CD4-positive, alpha-beta T cell treated with Interleukin-6 at 100 ng/mL for 8 hours (primary cell): ENCODE data around the gene VAV1.
"Not testable (repeated sequence)": the region's sequence is repeated elsewhere in the genome, so short reads cannot be mapped to it uniquely, and the experiment has no call there.

Experiments
- DNase-seq: peaks from one replicate; pipeline ENCODE4 v3.0.0-alpha.2; 2020; ENCODE audit warnings: mixed read lengths, low spot score

Gene VAV1

DNA sequence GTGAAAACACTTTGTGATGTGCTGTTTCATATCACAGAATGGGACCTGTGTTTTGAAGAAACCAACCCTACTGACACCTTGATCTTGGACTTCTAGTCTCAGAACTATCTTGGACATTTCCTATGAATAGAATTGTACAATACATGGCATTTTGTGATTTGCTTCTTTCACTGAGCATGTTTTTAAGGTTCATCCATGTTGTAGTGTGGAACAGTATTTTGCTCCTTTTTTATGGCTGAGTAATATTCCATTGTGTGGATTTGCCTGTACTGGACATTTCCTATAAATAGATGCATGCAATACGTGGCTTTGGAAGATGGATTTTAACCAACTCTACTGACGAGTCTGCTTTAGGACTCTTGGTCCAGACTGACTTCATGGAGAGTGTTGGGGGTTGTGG is 46.8 kb downstream of the VAV1 start:
- no peak for DNase-seq

DNA sequence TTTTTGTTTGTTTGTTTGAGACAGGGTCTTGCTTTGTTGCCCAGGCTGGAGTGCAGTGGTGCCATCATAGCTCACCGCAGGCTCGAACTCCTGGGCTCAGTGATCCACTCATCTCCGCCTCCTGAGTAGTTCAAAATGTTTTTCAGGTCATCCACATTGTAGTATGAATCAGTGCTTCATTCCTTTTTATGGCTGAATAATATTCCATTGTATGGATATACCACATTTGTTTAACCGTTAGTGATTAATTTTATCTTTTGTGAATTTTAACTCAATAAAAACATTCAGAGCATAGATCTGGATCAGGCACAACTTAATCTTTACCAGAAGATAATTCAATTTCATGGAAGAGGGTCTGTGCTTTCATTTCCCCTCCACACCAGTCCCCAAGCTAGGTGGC is 47.7 kb downstream of the VAV1 start:
- DNase-seq: no peak

- DNase-seq: no peak
These were observed 49.3 kb downstream of the VAV1 start for GRCh38 chr19:6821639-6822310.

- no peak for DNase-seq
These were observed 49.8 kb downstream of the VAV1 start for GRCh38 chr19:6822311-6822670.

- no peak for DNase-seq
These were observed 52.7 kb downstream of the VAV1 start for GRCh38 chr19:6825076-6825774.

- no peak for DNase-seq
These were observed 53.9 kb downstream of the VAV1 start for GRCh38 chr19:6826281-6826920.

GRCh38 chr19:6828306-6828697 is 55.8 kb downstream of the VAV1 start:
- DNase-seq: no peak

DNA sequence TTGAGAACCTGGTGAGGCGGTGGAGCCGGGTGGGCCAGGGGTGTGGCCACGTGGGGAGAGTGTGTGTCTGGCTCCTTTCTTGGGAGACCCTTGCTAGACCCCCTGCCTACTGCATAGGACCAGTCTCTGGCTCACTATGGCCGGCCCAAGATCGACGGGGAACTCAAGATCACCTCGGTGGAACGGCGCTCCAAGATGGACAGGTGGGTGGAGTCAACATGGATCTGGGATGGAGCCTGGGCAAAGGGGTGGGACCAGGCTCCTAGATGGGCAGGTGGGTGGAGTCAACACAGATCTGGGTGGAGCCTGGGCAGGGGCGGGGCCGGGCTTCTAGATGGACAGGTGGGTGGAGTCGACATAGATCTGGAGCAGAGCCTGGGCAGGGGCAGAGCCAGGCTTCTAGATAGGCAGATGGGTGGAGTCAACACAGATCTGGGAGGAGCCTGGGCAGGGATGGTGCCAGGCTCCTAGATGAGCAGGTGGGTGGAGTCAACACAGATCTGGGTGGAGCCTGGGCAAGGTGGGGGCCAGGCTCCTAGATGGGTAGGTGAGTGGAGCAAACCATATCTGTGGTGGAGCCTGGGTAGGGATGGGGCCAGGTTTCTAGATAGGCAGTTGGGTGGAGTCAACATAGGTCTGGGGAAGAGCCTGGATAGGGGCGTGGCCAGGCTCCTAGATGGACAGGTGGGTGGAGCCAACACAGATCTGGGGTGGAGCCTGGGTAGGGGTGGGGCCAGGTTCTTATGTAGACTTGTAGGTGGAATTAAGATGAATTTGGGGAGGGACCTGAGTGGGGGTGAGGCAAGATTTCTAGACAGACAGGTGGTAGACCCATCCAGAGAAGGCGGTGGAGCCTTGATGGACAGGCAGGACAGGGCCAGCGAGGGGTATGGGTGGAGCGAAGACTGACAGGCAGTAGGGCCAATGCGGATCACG is 56.5 kb downstream of the VAV1 start:
- DNase-seq: no peak

GRCh38 chr19:6829829-6830228 is 57.3 kb downstream of the VAV1 start:
- DNase-seq: not testable (repeated sequence)

DNA sequence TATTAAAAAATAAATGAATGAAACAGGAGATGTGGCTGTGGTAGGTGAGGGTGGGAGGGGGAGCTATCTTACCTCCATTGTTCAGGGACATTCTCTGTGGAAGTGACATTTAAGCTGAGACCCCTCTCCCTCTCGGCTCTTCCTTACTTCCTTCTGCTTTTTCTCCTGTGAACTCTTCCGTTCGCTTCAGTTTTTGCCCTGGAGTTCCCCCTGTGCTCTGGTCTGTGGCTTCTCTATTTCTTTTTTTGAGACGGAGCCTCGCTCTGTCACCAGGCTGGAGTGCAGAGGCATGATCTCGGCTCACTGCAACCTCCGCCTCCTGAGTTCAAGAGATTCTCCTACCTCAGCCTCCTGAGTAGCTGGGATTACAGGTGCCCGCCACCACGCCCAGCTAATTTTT is 58.6 kb downstream of the VAV1 start:
- DNase-seq: not testable (repeated sequence)

GRCh38 chr19:6832412-6832811 is 59.9 kb downstream of the VAV1 start:
- DNase-seq: no peak

GRCh38 chr19:6833166-6833790 is 60.8 kb downstream of the VAV1 start:
- DNase-seq: no peak

DNA sequence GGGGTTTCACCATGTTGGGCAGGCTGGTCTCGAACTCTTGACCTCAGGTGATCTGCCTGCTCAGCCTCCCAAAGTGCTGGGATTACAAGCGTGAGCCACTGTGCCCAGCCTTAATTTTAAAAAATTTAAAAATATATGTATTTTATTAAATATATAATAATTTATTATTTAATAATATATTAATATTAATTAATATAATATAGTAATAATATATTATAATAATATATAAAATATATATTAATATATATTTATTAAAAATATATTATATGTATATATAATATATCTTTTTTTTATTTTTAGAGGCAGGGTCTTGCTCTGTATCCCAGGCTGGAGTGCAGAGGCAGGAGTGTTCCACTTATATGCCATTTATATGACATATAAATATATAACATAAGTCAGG is 61.9 kb downstream of the VAV1 start:
- DNase-seq: no peak

DNA sequence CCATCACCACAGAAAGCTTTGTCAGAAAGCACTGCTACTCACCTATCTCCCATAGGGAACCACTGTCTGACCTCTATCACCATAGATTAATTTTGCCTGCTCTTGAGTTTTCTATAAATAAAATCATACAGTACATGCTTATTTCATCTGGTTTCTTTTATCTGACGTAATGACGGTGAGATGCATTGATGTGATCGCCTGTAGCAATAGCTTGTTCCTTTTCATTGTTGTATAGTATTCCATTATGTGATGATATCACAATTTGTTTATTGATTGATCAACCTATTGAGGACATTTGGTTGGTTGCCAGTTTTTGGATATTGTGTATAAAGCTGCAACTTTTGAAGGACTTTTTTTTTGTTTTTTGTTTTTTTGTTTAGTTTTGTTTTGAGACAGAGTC is 63.0 kb downstream of the VAV1 start:
- DNase-seq: no peak

DNA sequence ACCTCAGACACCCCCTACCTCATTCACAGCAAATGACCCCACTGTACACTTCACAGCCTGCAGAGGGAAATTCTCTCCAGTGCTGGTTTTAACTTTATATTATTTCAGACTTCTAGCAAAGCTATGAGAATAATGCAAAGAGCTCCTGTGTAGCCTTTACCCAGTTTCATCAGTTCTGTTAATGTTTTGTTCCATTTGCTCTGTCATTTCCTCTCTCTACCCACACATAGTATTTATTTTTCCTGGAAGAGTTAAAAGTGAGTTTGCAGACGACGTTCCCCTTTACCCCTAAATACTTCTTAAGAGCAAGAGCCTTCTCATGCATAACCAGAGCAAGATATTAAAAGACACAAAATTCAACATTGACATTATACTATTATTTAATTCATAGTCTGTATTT is 65.0 kb downstream of the VAV1 start:
- DNase-seq: no peak

DNA sequence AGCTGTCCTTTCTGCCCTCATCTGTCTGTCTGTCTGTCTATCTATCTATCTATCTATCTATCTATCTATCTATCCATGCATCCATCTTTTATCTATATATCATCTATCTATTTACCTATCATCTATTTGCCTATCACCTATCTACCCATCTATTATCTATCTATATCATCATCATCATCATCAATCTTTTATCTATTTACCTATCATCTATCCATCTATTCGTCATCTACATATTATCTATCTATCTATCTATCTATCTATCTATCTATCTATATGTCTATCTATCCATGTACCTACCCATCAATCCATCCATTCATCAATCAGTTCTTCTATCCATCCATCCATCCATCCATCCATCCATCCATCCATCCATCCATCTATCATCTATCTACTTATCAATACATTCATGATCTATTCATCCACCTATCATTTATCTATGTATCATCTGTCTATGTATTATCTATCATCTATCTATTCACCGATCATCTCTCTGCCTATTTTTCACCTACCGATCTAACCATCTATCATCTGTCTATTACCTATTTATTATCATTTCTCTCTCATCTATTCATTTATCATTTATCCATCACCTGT is 65.7 kb downstream of the VAV1 start:
- no peak for DNase-seq

GRCh38 chr19:6842871-6843607 is 70.5 kb downstream of the VAV1 start:
- DNase-seq: no peak

DNA sequence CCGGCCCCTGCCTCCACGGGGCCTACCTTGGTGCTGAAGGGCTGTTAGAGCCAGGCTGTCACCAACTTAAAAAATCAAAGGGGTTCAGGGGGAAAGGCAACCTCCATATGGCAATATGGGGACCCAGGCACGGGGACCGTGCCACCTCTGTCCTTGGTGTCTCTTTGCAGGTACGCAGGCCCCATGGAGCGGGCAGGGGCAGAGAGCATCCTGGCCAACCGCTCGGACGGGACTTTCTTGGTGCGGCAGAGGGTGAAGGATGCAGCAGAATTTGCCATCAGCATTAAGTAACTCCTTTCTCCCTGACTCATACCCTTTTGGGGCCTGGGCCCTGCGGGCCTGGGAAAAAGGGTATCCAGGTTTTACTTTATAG is 75.3 kb downstream of the VAV1 start:
- no peak for DNase-seq

- DNase-seq: no peak
These were observed 76.5 kb downstream of the VAV1 start for GRCh38 chr19:6848986-6849385.

DNA sequence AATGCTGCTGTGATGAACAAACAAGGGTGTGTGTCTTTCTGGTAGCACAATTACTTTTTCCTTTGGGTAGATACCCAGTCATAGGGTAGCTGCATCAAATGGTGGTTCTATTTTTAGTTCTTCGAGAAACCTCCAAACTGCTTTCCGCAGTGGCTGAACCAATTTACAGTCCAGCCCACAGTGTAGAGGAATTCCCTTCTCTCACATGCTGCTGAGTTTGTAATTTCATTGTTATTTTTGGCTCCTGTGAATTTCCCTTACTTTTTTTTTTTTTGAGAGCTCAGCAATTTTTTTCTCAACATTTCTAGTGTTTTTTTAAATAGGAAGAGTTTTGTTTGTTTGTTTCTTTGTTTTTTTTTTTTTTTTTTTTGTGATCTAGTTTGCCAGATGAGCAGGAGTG is 77.4 kb downstream of the VAV1 start:
- no peak for DNase-seq

DNA sequence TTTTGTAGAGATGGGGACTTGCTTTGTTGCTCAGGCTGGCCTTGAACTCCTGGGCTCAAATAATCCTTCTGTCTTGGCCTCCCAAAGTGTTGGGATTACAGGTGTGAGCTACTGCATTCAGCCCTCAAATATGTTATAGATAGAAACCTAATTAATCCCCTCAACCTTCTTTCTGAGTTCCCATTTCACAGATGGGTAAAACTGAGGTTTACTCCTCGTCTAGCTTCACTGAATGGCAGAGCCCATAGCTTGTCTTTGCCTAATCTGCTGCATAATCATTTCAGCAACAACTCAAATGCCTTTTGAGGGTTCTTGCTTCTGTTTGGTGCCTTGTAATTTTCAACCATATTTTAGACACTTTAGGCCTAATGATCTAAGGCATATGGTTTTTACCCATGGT is 78.9 kb downstream of the VAV1 start:
- DNase-seq: no peak
